ENCODE results near the gene CROCC2.
"Not testable (repeated sequence)": the region's sequence is repeated elsewhere in the genome, so short reads cannot be mapped to it uniquely, and the experiment has no call there.

Gene CROCC2

GRCh38 chr2:240974771-240975572 lies 68.8 kb downstream of the CROCC2 start:
- no peak overlapping the region for H3K4me3 ChIP-seq (replicated peaks; ENCODE audit: low read depth, low read length)
- no peak for TF ChIP-seq CTCF (IDR thresholded peaks at IDR 0.05; ENCODE audit: low read depth, low read length, missing control alignments)
- no peak for DNase-seq (ENCODE audit: extremely low read depth, low read depth)

GRCh38 chr2:240975903-240976302 lies 69.8 kb downstream of the CROCC2 start:
- not testable (repeated sequence) for DNase-seq (ENCODE audit: extremely low read depth, low read depth); H3K4me3 ChIP-seq (replicated peaks; ENCODE audit: low read depth, low read length)

GRCh38 chr2:240981280-240981679 lies 75.1 kb downstream of the CROCC2 start:
- no peak overlapping the region for H3K4me3 ChIP-seq (replicated peaks; ENCODE audit: low read depth, low read length)
- no peak for DNase-seq (ENCODE audit: extremely low read depth, low read depth)
- TF ChIP-seq CTCF (IDR thresholded peaks at IDR 0.05; ENCODE audit: low read depth, low read length, missing control alignments): no peak

GRCh38 chr2:240981871-240982800 lies 76.0 kb downstream of the CROCC2 start:
- no peak for TF ChIP-seq CTCF (IDR thresholded peaks at IDR 0.05; ENCODE audit: low read depth, low read length, missing control alignments)
- no peak overlapping the region for H3K4me3 ChIP-seq (replicated peaks; ENCODE audit: low read depth, low read length)
- DNase-seq (ENCODE audit: extremely low read depth, low read depth): no peak

GRCh38 chr2:240982821-240983281 lies 76.7 kb downstream of the CROCC2 start:
- DNase-seq (ENCODE audit: extremely low read depth, low read depth): no peak
- no peak overlapping the region for H3K4me3 ChIP-seq (replicated peaks; ENCODE audit: low read depth, low read length)
- TF ChIP-seq CTCF (IDR thresholded peaks at IDR 0.05; ENCODE audit: low read depth, low read length, missing control alignments): no peak

- DNase-seq (ENCODE audit: extremely low read depth, low read depth): no peak
- no peak overlapping the region for H3K4me3 ChIP-seq (replicated peaks; ENCODE audit: low read depth, low read length)
- TF ChIP-seq CTCF (IDR thresholded peaks at IDR 0.05; ENCODE audit: low read depth, low read length, missing control alignments): no peak
Observed at GRCh38 chr2:240983361-240983995, 77.3 kb downstream of the CROCC2 start.
